GM19025 (cell line): ENCODE measurements around the gene IL21.
"Not testable (repeated sequence)": the region's sequence is repeated elsewhere in the genome, so short reads cannot be mapped to it uniquely, and the experiment has no call there.

Experiments used
- ATAC-seq: cut with Tn5 transposase; IDR thresholded peaks from one replicate; pipeline ENCODE4 v1.9.1; 2021; ENCODE audit warnings: mild to moderate bottlenecking, low read depth, moderate library complexity; ENCODE audit not compliant: unreplicated experiment

IL21 gene

DNA sequence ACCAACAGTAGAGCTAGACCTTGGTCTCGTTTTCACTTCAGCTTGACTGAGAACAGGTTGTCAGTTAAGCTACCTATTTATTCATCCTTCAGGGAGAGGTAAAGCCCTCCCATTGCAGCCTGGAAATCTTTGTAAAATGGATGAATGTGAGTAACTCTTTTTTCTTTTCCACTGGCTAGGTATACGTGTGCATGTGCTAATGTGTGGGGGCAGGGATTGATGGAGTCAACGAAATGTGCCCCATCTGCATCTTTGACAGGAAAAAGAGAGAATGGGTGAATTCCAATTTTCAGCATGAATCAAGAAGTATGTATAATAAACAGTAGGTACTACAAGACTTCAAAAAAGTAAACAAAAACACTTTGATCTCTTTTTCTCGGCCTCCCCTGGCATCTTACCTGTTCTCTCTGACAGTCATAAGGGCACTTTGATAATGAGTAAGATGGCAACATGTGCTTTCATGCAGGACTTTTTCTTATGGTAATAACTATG lies at the start of gene IL21:
IL21 (minus strand) TSS at position 51 of the 492 bp plus-strand sequence. CDS start 55 bp downstream, outside the sequence.
- ATAC-seq: no peak

DNA sequence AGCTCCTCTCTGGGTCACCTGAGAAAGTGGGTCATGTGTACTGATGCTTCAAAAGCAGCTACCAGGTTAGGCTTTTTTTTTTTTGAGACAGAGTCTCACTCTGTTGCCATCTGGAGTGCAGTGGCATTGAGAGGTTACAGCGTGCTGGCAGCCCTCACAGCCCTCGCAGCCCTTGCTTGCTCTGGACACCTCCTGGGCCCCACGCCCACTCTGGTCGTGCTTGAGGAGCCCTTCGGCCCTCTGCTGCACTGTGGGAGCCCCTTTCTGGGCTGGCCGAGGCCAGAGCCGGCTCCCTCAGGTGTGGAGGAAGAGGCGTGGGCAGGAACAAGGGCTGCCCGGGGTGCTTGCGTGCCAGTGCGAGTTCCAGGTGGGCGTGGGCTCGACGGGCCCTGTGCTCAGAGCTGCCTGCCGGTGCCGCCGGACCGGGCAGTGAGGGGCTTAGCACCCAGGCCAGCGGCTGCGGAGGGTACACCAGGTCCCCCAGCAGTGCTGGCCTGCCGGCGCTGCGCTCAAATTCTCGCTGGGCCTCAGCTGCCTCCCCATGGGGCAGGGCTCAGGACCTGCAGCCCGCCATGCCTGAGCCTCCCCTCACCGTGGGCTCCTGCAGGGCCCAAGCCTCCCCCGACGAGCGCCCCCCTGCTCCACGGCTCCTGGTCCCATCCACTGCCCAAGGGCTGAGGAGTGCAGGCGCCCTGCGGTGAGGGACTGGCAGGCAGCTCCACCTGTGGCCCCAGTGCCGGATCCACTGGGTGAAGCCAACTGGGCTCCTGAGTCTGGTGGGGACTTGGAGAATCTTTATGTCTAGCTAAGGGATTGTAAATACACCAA lies 49.3 kb upstream of the IL21 start:
- no peak for ATAC-seq

DNA sequence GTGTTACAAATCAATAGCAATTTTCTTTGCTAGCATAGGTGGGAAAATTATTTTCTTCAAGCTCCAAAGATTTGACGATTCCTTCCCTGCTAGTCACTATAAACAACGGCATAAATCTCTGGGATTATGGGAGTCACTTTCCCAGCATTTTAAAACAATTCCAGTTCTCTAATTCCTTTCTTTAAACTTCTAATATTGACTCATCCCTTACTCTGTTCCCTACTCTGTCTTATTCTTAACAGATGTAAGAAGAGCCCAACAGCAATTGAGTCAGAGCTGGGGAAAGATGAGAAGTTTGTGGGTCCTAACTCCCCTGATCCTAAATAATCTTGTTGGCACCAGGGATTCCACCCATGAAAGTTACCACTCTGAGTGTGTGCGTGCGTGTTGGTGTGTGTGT lies 47.4 kb upstream of the IL21 start:
- no peak for ATAC-seq

DNA sequence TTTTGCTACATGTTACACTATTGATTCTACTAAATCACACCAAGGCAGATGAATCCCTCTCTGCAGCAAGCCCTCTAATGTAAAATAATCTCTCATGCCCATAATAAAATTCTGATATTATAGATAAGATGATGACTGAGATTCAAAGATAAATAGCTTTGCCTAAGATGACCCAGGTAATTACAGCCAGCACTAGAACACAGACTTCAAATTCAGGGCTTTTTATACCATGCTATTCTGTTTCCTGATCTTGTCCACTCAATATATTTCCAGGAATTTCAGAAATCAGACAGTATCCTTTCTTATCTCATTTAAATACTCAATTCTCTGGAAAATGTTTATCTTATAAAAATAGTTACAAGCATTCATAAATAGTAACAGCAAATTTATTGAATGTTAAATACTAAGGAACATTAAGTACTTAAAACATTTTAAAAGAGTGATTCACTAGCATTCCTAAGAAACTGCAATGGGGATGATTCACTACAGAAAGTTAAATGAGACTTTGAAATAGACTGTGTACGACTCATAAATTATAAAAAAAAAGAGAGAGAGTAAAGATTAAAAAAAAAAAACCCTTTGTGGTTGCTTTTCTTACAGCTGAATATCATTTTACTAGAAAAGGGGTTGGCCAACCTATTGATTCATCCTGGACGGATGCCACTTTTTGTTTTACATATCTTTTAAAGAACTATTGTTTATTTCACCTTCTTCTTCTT lies 45.8 kb upstream of the IL21 start:
- no peak for ATAC-seq

DNA sequence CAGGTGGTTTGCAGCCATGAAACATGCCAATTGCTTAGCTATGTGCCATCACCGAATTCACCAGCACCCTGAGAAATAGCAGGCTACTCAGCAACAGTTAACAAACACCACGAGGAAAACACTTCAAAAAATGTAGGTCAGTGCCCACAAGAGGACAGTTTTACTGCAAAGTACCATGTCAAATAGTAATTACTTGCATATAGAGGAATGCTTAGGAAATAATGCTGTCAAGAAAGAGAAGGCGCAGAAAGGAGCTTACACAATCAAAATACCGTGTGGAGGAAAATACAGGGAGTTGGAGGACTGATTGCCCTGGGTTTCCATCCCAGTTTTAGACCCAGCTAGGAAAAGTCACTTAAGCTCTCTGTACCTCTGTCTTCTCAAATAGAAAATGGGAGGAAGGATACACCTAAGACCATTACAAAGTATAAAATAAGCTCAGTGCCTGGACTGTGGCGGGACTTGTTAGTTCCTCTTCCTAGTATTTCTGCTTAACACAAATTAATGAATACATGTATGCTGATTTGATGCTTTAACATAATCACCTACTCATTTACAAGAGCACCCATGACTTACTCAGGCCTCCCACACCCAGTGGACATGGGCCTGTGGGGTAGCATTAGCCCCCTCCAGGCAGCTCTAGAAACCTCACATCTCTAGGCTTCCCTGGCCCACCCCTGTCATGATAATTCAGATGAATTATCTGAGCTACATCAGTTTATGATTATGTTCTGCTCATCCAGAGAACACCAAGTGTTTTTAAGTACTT lies 44.5 kb upstream of the IL21 start:
- no peak for ATAC-seq

DNA sequence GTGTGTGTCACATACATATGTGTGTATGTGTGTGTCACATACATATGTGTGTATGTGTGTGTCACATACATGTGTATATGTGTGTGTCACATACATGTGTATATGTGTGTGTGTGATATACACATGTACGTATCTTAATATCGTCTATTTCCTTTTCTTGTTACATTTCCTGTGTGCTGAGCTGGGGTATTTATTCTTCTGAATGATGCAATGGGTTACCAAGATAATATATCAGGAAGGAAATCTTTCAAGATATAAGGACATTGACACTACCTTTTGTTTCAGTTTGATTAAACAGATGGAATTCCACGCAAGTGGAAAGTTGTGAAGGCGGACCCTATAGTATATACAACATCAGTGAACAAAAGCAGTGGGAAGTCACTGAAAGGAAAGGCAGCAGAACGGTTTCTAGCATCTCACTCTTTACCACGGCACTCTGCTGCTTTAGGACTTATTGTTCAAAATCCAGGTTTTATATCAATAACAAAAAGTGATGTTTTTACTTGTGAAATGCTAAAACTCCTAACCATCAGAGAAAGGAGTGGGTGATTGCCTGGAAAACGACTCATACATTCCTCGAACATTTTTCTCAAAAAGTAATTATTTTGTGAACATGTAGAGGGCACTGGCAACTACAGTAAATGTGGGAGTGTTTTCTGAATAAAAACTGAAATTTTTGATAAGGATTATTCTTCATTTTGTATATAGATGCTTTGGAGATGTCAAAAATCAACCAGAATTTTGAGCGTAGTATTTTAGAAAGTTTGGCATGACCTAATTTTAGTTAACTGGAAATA lies 43.1 kb upstream of the IL21 start:
- ATAC-seq: no peak

DNA sequence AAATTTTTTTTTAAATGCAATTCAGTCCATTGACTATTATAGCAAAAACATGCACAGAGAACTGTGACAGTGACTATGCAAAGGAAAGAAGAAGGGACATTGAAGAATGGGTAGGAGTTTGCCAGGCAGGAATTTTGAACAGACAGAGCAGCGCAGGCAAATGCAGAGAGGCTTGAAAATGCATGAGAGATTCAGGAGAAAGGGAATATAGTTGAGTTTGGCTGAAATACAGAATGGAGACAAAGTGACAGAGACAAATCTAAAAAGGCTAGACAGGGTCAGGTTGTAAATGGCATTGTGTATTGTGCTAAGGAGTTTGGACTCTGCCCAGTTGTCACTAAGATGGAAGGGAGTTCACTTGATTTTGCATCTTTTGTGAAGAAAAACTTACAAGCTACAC lies 42.4 kb upstream of the IL21 start:
- no peak for ATAC-seq

DNA sequence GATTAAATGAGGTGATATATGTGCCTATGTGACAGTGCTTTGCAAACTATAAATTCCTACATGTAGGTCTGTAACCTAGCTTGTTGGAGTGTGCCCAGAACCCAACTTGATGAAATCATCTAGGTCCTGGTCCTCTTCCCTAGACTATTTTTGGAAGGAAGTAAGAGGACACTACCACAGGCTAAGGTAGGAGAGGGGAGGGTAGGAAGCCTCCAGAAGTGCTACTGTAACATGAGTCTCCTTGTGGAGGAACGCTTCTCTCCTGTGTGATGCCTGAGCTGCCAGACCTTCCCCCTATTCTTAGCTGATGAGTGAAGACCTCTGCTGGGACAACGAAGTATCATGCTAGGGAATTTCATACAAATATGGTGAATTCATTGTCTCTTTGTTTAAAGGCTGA lies 41.8 kb upstream of the IL21 start:
- no peak for ATAC-seq

DNA sequence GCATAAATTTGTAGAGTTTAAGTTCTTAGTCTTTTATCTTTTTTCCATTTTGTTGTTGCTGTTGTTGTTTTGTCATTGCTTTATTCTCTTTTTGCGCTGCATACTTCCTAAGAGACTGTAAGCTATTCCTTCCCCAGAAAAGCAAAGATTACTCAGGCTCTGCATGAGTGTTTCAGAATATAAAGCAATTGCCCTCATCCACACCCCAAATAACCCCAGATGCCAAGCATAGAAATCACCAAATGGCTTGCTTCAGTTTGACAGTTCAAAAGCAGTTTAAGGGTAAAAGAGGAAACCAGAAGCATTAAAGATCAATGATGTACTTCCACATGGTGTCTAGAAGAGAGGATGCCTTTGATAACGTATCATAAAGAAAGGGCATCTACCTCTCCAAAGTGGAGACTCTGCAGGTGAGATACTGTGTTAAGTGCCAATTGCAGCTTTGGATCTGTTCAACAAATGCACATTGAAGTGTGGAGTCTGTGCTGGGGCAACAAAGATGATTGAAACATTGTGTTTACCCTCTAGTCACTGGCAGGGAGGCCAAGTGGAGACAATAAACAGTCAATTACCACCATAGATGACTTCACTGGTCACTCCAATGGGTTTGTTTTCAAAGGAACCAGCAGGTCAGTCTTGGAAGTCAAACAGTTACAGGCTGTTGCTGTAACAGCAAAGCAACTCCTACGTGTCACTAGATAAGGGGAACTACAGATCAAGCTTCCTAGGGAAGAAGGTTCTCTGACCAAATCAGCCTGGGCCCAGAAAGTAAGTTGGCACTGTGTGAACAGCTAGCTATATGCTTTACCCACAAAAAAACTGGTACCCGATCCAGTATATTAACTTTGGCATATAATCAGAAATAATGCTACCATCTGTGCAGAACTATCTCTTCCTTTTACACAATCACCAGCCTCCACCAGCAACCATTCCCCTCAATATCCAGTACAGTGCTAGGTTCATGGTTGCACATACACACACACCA lies 40.6 kb upstream of the IL21 start:
- no peak for ATAC-seq

DNA sequence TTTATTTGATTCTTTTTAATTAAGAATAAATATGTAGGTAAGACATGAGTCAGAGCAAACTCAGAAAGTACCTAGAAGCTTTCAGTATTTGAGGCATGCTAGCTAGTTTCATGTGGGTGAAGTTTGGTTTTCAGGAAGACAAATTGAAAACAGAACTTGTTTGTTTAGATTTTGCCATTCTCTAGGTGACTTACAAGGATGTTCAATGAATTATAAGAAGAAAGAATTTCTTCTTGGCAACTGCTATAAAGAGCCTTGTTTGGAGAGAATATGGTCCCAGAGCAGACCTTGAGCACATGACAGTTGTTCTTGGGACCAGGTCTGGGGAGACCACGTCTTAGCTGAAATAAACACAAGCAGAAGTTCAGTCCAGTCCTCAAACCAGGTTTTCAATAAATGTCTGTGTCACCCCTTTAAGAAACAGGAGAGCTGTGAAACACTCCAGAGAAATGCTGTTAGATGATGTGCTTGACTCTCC lies 38.0 kb upstream of the IL21 start:
- peak; percentile 93 for ATAC-seq

DNA sequence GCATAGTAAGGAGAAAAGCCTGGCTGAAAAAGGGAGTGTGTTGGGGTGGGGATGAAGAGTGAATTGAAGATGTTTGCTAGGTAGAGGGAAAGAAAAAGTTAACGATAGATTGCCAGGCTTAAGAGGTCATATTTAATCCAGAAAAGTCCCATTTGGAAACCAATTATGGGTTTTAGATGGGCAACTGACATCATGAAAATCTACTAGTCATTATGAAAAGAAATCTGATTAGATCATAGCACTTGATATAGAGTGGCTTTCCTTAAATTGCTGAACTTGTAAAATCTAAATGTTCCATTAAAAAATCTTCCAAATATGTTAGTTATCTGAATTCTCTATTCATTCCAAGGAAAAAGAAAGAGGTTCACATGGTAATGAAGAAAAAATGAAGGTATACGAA lies 37.5 kb upstream of the IL21 start:
- no peak for ATAC-seq

DNA sequence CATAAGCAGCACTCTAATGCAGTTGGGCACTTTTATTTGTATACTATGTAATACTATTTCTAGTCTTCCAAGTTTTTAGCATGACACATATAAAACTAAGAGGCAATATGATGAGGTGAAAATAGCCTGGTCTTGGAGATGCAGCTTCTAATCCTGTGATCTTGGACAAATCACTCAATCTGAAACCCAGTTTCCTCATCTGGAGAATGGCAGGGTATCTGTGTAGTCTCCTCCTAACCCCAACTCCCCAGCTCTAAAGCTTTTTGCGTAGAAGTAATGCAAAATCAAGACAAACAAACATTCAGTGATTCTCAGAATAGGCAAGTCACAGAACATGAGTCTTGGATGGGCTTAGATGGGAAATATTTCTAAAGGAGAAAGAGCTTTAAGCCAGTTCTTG lies 36.7 kb upstream of the IL21 start:
- no peak for ATAC-seq

DNA sequence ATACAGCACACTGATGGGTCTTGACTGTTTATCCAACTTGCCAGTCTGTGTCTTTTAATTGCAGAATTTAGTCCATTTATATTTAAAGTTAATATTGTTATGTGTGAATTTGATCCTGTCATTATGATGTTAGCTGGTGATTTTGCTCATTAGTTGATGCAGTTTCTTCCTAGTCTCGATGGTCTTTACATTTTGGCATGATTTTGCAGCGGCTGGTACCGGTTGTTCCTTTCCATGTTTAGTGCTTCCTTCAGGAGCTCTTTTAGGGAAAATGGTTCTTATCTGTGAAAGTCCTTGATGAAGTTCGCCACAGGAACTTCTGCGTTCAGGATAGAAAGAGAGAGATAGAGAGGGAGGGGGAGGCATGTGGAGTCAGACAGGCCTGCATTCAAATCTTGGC lies 35.7 kb upstream of the IL21 start:
- not testable (repeated sequence) for ATAC-seq

DNA sequence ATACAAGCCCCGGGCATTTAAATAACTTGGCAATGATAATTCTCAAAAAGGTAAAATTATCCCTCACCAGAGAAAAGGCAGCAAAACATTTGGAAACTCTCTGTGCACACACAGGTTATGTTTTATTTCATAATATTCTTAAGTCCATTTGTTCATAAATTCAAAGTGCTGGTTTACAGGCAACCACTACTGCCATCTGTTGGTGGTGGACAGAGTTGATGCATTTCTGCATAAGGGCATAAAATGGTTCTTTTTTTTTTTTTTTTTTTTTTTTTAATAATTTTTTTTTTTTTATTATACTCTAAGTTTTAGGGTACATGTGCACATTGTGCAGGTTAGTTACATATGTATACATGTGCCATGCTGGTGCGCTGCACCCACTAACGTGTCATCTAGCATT lies 31.5 kb upstream of the IL21 start:
- ATAC-seq: no peak

DNA sequence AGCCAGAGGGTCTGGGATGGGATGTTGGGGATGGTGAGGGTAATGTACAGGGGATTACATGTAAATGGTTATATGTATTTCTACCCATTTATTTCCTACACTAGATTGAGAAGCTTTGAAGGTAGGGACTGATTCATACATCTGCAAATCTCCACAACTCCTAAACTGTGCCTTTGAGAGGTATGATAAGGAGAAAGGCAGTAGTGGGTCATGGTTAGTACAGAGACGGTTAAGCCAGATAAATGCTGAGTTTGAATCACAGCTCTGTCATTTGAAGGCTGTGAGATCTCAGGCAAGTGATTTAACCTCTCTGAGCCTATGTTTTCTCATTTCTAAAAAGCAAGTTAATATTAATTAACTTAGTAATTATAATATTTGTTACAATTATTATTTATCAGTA lies 29.3 kb upstream of the IL21 start:
- no peak for ATAC-seq

DNA sequence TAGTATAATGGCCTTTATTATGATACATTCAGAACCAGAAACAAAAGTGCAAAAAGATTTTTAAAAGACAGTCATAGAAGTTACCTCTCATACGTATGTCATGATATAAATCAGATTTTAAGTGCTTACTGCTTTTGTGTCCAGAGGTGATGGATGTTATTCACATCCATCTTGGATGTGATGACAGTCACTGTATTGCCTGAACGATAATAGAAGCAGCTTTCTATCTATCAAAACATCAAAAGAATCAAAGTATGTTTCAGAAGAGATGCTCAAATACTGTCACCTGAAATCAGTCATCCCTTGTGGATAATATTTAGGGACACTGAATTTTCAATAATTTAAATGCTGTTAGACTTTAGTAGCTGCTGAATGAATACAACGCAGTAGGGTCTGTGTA lies 26.8 kb upstream of the IL21 start:
- no peak for ATAC-seq

DNA sequence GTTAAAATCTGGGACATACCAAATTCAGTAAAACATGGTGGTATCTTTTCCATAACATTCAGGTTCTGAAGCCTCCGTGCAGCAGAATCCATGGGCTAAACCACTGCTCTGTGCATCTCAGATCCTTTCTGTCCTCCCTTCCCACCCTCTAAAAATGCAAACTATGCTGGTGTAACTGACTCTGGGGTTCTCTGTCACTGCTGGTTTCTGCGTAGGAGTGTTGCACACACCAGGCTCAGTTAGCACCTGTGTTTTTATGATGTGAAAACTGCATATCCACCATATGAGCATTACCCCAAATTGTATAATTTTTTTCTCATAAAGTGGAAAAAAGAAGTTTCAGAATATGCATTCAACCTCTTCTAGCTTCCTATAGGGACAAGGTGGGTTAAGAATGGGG lies 22.4 kb upstream of the IL21 start:
- ATAC-seq: no peak

DNA sequence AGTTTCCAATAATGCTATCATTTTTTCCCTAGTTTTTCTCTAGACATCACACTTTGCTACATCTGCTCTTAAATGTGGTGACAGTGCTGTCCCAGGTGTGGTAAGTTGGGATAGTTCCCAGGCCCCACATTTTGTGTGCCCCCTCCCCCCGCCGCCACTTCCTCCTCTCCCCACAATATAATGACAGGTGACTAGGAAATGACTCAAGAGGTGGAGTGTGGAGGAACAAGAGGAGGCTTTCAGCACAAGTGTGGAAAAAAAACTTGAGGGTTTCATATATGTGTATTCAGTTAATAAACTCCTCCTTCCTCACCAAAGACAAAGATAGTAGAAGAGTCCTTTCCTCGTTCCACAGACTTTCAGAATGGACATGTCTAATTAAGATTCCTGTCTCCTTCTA lies 18.3 kb upstream of the IL21 start:
- ATAC-seq: no peak

DNA sequence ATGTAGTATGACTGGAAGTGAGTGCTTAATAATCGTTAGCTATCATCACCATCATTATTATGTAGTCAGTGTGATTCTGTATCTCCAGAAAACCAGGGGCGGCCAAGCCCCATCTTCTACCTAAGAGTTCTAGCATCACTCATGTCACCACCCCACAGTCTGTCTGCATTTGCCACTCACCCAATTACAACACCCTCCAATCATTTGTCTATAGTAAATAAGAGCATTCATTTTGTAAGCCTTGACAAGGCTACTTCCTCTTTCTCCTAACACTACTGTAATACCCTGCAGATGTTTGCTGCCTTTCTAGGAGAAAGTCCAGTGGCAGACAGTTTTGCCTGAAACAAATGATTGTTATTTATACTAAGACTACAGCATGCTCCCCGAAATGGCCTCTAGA lies 15.8 kb upstream of the IL21 start:
- no peak for ATAC-seq
